NCI-H69 (cell line): ENCODE measurements around the gene ANAPC13.

Experiments
- DNase-seq: peaks from one replicate; lab custom pipeline; 2025; lab: John Stamatoyannopoulos, UW

ANAPC13 gene

DNA sequence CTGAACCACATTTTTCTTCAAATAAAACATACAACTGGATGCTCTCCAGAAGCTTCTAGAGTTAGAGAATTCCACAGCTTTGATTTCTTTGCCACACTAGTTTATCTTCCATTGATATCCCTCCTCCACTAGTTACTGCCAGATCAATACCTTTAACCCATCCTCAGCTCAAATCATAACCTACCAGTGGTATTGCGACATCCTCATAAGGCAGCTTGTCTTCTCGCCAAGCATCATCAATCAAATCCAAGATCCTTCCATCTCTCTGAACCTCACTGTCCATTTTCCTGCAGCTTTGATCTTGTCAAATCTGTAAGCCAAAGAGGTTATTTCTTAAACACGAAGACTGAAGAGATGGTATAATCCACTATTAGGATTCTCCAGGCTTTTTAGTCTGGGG lies 3.2 kb downstream of the ANAPC13 start:
- DNase-seq, result no peak

- DNase-seq, result no peak
Measured at GRCh38 chr3:134481166-134481565, 4.6 kb downstream of the ANAPC13 start.

DNA sequence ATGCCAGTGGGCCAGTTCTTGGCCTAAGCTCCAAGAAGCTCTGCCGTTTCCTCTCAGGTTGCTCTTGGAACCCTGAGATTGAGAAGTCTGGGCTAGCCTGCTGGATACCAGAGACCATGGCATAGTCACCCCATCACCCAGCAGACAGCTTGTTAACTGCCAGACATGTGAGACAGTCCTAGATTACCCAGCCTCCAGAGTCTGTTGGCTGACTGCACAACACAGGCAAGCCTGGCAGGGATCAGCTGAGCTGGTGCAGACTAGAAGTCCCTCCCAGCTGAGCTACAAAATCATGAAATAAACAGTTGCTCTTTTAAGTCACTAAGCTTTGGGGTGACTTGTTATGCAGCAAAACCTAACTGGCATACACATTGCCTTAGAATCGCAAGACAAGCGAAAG lies 5.2 kb downstream of the ANAPC13 start:
- no peak for DNase-seq

DNA sequence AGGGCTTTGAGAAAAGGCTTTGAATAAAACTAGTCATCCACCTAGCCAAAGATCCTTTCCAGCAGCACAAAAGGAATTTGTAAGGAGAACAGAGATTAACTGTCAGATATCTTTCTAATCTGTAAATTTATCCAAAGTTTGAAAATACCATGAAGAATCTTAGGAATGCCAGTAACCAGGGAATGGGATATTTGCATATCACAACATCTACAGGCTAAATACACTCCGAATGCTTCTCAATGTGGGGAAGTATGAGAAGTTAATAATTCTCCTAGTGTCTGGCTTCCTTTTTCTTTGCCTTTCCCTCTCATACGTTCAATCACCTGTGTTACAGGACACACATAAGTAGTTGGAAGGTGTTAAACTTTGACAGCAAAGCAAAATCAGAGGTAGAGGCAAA lies 7.8 kb downstream of the ANAPC13 start:
- DNase-seq, result no peak

GRCh38 chr3:134477002-134477401 lies 8.8 kb downstream of the ANAPC13 start:
- DNase-seq, result no peak

DNA sequence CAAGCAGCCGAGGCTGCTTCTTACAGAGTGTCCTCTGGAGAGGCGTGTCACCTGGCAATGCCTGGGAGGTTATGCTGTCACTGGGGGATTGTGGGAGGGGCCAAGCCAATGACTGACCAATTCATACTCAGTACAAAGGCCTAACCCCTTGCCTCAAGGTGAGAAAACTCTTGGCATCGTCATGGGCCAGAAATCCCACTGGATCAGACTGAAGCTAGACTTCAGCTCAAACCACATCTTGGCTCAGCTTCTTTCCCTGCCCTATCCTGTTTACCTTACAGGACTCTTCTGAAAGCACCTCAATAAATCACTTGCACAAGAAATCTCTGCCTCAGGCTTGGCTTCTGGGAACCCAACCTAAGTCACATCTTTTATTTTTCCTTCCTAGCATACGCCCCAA lies 9.5 kb downstream of the ANAPC13 start:
- DNase-seq, result no peak

- no peak for DNase-seq
Measured at GRCh38 chr3:134474956-134475355, 10.8 kb downstream of the ANAPC13 start.

- DNase-seq, result peak; percentile 63
Measured at GRCh38 chr3:134473868-134474546, 11.8 kb downstream of the ANAPC13 start.

- no peak for DNase-seq
Measured at GRCh38 chr3:134472831-134473230, 13.0 kb downstream of the ANAPC13 start.

DNA sequence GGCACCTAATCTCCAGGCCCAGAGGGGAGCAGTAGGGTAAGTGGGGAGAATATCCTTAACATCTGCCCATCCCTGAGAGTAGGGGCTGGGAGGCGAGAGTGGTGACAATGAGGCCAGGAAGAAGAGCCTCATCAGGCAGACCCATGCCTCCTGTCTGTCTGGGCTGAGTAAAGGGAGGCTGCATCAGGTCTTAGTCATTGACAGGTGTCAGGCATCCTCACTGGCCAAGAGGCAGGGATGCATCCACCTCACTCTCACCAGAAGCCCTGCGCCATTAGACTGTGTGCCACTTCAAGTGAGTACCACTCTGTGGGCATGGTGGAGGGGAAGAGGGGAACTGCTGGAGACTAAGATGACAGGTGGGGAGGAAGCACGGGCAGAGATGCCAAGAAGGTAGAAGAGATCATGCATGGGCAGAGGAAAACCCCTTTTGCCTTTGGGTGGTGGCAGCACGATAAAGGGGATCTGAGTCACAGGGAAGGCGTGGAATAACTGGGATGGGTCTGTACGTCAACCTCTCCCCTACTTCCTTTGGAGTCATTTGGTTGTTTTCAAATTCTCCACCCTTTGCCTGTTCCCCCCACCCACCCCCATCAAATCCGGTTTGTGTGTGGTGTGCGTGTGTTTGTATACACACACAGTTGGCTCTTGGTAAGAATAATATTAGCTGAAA lies 14.1 kb downstream of the ANAPC13 start:
- DNase-seq, result no peak

GRCh38 chr3:134468519-134468918 lies 17.3 kb downstream of the ANAPC13 start:
- no peak for DNase-seq

DNA sequence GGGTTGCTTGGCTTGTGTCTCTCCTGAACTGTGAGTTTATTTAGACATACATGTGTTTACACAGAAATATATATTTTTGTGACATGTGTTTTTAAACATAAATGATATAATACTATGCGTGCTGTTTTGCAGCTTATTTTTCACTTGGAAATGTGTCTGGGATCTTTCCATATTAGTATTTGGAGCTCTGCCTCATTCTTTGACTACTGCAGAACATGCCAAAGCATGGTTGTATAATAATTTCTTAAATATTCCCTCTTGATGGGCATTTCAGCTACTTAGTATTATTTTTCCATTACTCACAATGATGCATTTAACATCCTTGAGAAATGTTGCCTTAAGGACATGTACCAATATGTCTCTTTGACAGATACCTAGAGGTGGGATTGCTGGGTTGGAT lies 19.5 kb downstream of the ANAPC13 start:
- no peak for DNase-seq

DNA sequence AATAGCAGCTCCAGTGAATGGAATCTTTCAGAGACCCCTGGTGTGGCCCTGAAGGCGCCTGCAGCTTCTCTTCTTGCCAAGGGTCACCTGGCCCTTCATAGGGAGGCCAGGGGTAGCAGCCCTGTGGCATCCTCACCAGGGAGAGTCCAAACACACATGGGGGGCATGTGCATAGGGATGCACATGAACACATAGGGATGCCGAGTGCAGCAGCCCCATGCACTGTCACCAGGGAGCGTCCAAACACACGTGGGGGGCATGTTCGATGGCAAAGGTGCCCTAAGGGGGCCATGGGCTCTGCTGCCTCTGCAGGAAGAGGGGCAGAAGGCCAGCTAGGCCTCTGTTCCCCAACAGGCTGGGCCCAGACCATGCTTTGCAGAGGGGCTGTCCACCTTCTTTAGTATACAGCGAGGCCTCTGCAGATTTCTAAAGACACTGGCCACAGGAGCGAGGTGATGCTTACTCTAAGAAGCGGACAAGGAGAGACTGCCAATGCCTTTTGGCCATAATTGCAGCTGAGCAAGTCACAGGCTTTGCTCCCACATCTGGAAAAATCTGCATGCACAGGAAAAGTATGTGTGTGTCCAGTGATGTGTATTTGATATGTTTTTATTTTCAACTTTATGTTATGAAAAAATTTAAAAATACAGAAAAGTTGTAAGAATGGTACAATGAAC lies 21.0 kb downstream of the ANAPC13 start:
- no peak for DNase-seq

DNA sequence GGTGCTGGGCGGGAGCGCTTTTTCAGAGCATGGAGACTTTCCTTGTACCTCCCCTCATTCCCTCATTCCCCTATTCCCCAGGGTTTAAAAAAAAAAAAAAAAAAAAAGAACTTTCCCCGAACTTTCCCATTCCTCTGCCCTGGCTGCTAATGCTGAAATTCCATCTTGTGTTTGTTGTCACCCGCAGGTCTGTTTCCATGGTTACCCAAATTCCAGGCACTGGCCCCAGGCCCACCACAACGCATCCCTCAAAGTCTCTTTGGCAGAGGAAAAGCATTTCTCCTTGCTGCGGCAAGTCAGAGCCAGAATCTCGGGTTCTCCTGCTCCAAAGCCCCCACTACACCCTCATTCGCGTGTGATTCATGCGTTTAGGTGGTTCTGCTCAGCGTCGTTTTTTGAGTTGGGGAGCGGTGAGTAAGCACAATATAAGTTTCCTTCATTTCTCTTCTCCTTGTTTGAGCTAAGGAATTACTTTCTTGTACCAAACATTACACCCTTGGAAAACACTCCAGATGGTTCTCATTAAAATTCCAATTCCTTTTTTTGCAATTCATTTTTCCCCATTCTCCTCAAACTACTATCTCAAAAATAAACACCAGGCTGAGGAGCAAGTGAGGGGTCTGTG lies 21.6 kb downstream of the ANAPC13 start:
- DNase-seq, result no peak

GRCh38 chr3:134463676-134464063 lies 22.1 kb downstream of the ANAPC13 start:
- DNase-seq, result no peak

DNA sequence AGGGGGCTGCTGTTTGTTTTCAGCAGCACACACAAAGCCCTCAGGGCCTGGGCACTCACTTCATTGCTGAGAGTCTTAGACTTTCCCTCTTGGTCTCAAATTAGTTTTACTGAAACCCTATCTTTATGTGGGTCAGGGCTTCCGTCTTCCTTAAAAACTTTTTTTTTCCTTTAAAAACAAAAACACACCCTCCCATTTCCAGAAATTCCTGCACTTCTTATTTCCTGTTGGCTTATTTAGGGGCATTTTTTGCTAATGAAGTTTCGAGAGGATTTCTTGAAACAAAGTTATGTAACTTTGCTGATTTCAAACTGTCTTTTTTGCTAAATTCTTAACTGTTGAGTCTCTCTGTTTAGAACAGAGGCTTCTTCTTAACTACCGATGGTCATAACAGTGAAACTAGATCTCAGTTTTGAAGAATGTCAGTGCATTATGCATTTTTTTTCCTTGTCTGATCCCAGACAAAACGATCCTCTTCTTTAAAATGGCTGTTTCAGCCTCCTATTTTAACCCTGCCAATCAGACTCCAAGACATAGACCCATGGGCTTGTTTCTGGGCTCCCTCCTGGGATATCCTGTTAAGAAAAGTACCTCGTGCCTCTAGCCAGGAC lies 23.3 kb downstream of the ANAPC13 start:
- no peak for DNase-seq

GRCh38 chr3:134460965-134461364 lies 24.8 kb downstream of the ANAPC13 start:
- DNase-seq, result no peak

- DNase-seq, result no peak
Measured at GRCh38 chr3:134459562-134459961, 26.2 kb downstream of the ANAPC13 start.

DNA sequence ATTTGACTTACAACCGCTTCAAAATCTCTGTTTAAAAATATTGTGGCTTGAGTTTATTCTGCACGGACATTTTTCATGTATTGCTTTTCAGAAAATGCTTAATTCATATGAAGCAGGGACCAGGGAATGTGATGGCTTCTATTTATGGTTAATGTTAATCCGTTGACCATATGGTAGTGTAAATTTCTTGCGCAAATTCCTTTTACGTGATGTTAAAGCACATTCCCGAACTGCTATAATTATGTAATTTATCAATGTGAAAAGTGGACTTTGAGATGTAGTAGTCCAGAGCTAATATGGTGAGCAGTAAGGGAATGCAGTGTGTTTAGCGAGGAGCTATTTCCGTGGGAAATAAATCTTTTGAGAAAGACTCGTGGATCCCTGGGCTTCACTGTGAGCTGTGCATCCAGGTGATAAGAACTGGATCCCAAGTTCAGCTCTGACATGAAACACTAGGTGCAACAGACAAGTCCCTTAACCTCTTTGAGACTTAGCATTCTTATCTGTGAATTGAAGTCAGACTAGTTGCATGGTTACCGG lies 27.3 kb downstream of the ANAPC13 start:
- no peak for DNase-seq

- DNase-seq, result peak; percentile 21
Measured at GRCh38 chr3:134457376-134458074, 28.3 kb downstream of the ANAPC13 start.

DNA sequence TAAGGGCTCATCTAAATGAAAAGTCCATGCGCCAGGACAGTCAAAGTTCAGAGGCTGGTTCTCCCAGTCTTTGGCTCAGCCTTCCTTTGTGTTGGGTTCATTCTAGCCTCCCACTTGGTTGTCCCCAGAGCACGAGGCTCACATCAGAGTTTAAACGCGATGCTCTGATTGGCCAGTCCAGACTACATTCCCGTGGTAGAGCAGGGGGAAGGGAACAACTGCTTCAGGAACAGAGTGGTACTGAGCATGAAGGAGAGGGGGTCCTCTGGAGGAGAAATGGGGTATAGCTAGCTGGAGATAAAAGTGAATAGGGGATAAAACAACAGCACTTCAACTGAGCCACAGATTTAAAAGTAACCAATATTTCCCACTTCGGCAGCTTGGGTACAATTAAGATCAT lies 32.2 kb downstream of the ANAPC13 start:
- peak; percentile 2 for DNase-seq

DNA sequence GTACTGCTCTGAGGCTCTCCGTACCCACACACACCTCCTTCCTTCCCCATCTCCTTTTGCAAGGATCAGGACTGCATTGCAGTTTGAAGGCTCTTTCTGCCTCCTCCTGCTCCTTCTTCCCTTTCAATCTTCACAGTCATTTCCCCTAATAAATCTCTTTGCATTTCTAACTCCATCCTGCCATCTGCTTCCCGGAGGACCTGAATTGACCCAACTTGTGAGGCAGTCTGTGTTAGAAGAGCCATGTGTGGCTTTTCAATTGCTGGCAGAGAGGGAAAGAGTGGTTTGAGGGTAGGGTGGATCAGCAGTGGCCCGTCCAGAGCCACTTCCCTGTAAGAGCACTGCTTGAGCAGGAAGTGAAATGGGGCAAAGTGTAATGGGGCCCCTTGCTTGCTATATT lies 35.8 kb downstream of the ANAPC13 start:
- peak; percentile 3 for DNase-seq
